Upper lobe of right lung (tissue), 1 donor: ENCODE data around the gene NBL1. TPM values are rescaled to one million over a fixed set of nuclear protein-coding genes. Genes with fewer than 3 reads are reported as not detected.

Experiments
- ATAC-seq: fragments of 200-7000 bp; cut with Tn5 transposase; one replicate; pipeline ENCODE4 v1.9.1; 2020; ENCODE audit warnings: mild to moderate bottlenecking, moderate library complexity
- DNase-seq: peaks from one replicate; pipeline ENCODE4 v3.0.0-alpha.2; 2020
- H3K27ac ChIP-seq: fragments of 200-600 bp; one replicate; pipeline ENCODE4 v1.8.0; 2022
- H3K27me3 ChIP-seq: fragments of 200-600 bp; one replicate; pipeline ENCODE4 v1.8.0; 2022; ENCODE audit warnings: mild to moderate bottlenecking
- H3K36me3 ChIP-seq: fragments of 200-600 bp; one replicate; pipeline ENCODE4 v1.8.0; 2022
- H3K4me1 ChIP-seq: fragments of 200-600 bp; one replicate; pipeline ENCODE4 v1.8.0; 2022
- H3K4me3 ChIP-seq: fragments of 200-600 bp; one replicate; pipeline ENCODE4 v1.8.0; 2022; ENCODE audit warnings: mild to moderate bottlenecking
- H3K9me3 ChIP-seq: fragments of 200-600 bp; one replicate; pipeline ENCODE4 v1.8.0; 2022
- intact Hi-C: fragments of 100-400 bp; cut with DNase I; formaldehyde crosslinking; loops from one replicate; pipeline ENCODE4 v1.11.0; 2022
- total RNA-seq: library from RNA; stranded (reverse); fragmentation: NEBNext Ultra II Directional; extraction: Animal tissue kit (Norgen Biotek cat#: 25700); gene quantifications from one replicate; pipeline ENCODE4 v1.2.1, GENCODE V29; 2021
- TF ChIP-seq, protein P1 (sequence below): fragments of 200-600 bp; IDR thresholded peaks from one replicate; pipeline ENCODE4 v1.8.0; 2022; ENCODE audit warnings: antibody characterized with exemption
- donor health status: DM: no; HTN: yes; CAD: no; lungs with severe emphysema.

The NBL1 gene
- total RNA-seq, 1 donor from 2014 or later = 218 TPM

DNA sequence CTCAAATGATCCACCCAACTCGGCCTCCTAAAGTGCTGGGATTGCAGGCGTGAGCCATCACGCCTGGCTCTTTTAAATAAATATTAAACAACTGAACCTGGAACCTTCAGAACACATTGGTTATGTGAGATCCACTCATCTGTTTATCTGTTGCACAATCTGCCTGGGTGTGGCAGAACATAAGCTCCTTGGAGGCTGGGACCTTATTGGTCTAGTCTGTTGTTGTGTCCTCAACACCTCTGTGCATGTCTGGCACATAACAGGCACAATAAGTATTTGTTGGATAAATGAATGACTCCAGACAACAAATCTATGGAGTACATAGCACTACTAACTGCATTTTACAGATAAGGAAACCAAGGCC lies 4.1 kb upstream of the NBL1 start:
- Histone ChIP-seq H3K4me1 (peaks cover 5% of the 10 kb centered on the region), H3K27me3 (peaks cover 17% of the 10 kb centered on the region), H3K27ac (no peak overlapping the region), H3K36me3 (no peaks in the 10 kb centered on the region), H3K9me3 (no peaks in the 10 kb centered on the region), H3K4me3 (no peak overlapping the region)
- DNase-seq (no peak), ATAC-seq (no peak)
- intact Hi-C loops = no loop called here
- TF ChIP-seq, protein P1, sequence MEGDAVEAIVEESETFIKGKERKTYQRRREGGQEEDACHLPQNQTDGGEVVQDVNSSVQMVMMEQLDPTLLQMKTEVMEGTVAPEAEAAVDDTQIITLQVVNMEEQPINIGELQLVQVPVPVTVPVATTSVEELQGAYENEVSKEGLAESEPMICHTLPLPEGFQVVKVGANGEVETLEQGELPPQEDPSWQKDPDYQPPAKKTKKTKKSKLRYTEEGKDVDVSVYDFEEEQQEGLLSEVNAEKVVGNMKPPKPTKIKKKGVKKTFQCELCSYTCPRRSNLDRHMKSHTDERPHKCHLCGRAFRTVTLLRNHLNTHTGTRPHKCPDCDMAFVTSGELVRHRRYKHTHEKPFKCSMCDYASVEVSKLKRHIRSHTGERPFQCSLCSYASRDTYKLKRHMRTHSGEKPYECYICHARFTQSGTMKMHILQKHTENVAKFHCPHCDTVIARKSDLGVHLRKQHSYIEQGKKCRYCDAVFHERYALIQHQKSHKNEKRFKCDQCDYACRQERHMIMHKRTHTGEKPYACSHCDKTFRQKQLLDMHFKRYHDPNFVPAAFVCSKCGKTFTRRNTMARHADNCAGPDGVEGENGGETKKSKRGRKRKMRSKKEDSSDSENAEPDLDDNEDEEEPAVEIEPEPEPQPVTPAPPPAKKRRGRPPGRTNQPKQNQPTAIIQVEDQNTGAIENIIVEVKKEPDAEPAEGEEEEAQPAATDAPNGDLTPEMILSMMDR = no peak

DNA sequence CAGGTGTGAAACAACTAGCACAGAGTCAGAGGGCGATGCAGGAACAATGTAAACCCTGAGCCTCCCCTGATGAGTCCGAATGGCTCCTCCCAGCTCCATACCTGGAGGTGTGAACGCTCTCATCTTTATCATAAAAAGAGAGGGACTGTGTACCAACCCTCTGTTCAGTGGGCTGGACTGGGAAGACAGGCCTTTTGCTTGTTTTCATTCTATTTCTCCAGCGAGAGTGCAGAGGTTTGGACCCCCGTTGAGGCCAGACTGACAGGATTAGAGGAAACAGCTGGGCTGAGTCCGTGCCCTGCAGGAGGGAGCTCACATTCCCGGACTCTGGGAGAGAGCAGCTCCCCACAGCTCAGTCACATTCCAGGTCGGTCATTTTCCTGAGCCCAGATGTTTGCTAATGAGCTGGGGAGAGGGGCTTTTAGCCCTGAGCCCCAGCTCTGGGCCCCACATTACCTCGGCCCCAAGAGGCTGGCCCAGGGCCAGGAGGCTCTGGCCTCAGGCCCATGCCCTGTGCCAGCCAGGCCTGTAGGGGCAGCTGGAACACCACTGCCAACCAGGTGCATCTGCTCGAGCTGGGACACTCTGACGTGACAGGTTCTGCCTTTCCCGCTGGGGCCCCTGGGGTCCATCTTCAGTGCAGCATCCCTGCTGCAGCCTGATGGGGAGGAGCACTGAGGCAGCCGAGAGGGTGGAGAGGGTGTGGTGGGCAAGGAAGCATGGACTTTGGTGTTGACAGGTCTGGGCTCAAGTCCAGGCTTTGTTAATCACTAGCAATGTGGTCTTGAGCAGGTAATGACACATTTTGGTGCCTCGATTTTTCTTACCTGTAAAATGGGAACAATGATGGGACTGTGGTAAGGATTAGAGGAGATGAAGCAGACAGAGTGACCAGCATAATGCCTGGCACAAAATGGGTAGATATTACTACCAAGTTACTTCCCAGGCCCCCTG lies 3.5 kb upstream of the NBL1 start:
- Histone ChIP-seq H3K4me1 (peaks cover 5% of the 10 kb centered on the region), H3K4me3 (no peak overlapping the region), H3K36me3 (no peaks in the 10 kb centered on the region), H3K27me3 (peaks cover 17% of the 10 kb centered on the region), H3K27ac (no peak overlapping the region), H3K9me3 (no peaks in the 10 kb centered on the region)
- ATAC-seq (no peak), DNase-seq (no peak)
- TF ChIP-seq, protein P1 = no peak
- intact Hi-C loops = no loop called here

DNA sequence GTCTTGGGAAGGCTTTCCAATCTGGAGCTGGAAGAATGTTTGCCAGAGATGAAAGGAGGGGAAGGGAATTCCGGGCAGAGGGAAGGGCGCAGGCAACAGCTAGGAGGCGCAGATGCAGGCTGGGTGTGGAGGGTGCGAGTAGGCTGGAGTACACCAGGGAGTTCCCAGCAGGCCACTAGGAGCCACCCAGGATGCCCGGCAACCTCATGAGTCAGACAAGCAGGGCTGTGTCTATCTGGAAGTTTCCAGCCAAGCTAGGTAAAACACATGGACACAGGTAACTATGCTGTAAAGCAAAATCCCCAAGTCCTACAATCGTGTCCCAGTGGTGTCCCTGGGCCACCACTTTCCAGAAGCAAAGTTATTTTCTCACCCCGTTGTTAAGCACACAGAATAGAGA lies 990 bp upstream of the NBL1 start:
- Histone ChIP-seq H3K4me1 (peaks cover 6% of the 10 kb centered on the region), H3K4me3 (peak overlapping the region; percentile 52), H3K27me3 (peaks cover 17% of the 10 kb centered on the region), H3K9me3 (no peaks in the 10 kb centered on the region), H3K27ac (peak overlapping the region; percentile 86), H3K36me3 (no peaks in the 10 kb centered on the region)
- peak; percentile 5 for ATAC-seq
- TF ChIP-seq, protein P1 = no peak
- intact Hi-C loops = no loop called here
- DNase-seq = peak; percentile 66

DNA sequence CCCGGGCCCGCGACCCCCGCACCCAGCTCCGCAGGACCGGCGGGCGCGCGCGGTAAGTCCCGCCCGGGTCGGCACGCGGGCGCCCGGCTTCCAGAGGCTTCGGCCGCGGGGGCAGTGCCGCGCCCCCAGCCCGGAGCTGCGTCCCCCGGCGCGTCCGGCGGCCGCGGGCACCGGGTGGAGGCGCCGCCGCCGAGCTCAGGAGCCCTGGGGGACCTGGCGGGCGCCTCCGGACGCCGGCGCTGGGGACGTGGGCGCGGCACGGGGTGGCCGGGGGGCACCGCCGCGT lies 227 bp downstream of the NBL1 start:
- no peak for ATAC-seq
- intact Hi-C loops = no loop called here
- H3K4me1 ChIP-seq = peaks cover 11% of the 10 kb centered on the region

DNA sequence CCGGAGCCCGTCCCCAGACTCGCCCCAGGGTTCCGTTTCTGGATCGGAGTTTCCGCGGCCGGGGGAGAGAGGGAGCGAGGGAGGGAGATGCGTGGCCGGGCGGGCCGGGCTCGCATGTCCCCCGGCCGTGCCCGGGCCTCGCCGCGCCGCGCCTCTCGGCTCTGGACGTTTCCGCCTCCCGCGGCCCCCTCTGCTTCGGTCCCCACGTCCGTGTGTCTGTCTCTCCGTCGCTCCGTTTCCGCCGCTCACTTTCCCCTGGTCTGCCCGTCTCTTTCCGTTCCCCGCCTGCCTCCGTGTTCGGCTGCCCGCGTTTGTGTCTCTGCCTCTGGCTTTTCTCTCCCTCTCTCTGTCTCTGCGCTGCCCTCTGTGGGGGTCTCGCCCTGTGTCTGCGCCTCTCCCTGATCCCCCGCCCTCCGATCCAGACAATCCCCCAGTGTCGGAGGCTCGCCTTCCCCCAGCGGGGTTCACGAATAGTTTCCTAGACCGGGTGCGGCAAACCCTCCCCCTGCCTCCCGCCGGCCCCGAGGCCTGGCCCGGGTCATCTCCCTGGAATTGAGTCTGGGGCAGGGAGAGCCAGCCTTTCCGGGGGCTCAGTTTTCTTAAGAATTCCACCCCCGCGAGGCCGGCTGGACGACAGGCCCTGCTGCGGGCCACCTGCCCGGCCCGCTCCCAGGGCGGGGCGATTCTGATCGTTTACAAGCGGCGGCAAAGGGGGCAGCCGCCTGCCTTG lies 735 bp downstream of the NBL1 start:
- TF ChIP-seq, protein P1 = no peak
- Histone ChIP-seq H3K4me3 (peak overlapping the region; percentile 66), H3K27me3 (peaks cover 17% of the 10 kb centered on the region), H3K27ac (peak overlapping the region; percentile 84), H3K36me3 (no peaks in the 10 kb centered on the region), H3K4me1 (peaks cover 11% of the 10 kb centered on the region), H3K9me3 (no peaks in the 10 kb centered on the region)
- no peak for DNase-seq
- ATAC-seq = peak; percentile 30
- intact Hi-C loops = no loop called here

More for the DNA sequence above, 227 bp downstream of the NBL1 start:
- Histone ChIP-seq H3K27ac (peak overlapping the region; percentile 84), H3K27me3 (peaks cover 17% of the 10 kb centered on the region), H3K36me3 (no peaks in the 10 kb centered on the region), H3K4me3 (peak overlapping the region; percentile 66), H3K9me3 (no peaks in the 10 kb centered on the region)
- TF ChIP-seq, protein P1 = no peak
- DNase-seq = no peak
